ENCODE data around the gene ADAMTS8.

DNA sequence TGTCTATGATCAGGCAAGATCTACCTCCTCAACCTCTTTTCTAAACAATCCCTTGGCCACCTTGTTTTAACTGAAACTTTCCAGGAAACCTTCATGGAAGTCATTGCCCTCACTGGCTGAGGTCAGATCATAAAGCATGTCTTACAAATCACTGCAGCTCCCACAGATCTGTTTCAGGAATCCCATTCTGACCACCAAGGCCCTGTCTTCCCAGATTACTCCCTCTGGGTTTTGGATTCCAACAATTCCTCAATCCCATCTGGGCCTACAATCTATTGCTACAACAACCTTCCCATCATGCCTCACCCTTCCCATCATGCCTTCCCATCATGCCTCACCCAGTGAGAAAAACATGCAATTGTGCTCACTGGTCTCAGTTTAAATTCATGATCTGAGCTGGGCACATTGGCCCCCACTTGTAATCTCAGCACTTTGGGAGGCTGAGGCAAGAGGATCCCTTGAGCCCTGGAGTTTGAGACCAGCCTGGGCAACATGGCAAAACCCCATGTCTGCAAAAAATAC is 35.9 kb upstream of the ADAMTS8 start:
- TF ChIP-seq, protein P1, sequence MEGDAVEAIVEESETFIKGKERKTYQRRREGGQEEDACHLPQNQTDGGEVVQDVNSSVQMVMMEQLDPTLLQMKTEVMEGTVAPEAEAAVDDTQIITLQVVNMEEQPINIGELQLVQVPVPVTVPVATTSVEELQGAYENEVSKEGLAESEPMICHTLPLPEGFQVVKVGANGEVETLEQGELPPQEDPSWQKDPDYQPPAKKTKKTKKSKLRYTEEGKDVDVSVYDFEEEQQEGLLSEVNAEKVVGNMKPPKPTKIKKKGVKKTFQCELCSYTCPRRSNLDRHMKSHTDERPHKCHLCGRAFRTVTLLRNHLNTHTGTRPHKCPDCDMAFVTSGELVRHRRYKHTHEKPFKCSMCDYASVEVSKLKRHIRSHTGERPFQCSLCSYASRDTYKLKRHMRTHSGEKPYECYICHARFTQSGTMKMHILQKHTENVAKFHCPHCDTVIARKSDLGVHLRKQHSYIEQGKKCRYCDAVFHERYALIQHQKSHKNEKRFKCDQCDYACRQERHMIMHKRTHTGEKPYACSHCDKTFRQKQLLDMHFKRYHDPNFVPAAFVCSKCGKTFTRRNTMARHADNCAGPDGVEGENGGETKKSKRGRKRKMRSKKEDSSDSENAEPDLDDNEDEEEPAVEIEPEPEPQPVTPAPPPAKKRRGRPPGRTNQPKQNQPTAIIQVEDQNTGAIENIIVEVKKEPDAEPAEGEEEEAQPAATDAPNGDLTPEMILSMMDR (IDR thresholded peaks at IDR 0.05) = no peak
- TF ChIP-seq, protein P2, sequence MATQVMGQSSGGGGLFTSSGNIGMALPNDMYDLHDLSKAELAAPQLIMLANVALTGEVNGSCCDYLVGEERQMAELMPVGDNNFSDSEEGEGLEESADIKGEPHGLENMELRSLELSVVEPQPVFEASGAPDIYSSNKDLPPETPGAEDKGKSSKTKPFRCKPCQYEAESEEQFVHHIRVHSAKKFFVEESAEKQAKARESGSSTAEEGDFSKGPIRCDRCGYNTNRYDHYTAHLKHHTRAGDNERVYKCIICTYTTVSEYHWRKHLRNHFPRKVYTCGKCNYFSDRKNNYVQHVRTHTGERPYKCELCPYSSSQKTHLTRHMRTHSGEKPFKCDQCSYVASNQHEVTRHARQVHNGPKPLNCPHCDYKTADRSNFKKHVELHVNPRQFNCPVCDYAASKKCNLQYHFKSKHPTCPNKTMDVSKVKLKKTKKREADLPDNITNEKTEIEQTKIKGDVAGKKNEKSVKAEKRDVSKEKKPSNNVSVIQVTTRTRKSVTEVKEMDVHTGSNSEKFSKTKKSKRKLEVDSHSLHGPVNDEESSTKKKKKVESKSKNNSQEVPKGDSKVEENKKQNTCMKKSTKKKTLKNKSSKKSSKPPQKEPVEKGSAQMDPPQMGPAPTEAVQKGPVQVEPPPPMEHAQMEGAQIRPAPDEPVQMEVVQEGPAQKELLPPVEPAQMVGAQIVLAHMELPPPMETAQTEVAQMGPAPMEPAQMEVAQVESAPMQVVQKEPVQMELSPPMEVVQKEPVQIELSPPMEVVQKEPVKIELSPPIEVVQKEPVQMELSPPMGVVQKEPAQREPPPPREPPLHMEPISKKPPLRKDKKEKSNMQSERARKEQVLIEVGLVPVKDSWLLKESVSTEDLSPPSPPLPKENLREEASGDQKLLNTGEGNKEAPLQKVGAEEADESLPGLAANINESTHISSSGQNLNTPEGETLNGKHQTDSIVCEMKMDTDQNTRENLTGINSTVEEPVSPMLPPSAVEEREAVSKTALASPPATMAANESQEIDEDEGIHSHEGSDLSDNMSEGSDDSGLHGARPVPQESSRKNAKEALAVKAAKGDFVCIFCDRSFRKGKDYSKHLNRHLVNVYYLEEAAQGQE (IDR thresholded peaks at IDR 0.05; ENCODE audit: insufficient read depth in 1 of 2, low read depth in 2 of 2, low read length in 1 of 2) = no peak
- no peak for TF ChIP-seq SIN3A (IDR thresholded peaks at IDR 0.05; ENCODE audit: borderline replicate concordance, insufficient read depth, low read depth, low read length)
